ENCODE data around the gene TTC19. TPM values are rescaled to one million over a fixed set of nuclear protein-coding genes. Genes with fewer than 3 reads are reported as not detected.
A peak's percentile ranks its signal among the peaks of the same experiment; 100 is the strongest.

Gene TTC19
- total and polyA plus RNA-seq, 2 donors (not counting 3 experiments of a cell fraction or from before 2014, with no cell fraction given) = 7.8 to 32.8 TPM

GRCh38 chr17:16037636-16038035 lies 38.0 kb downstream of the TTC19 start:
- no peak overlapping the region for H3K9ac ChIP-seq (replicated peaks; ENCODE audit: extremely low read depth, insufficient read depth, low read length)
- POLR2A ChIA-PET = no interaction called here
- TF ChIP-seq GATA2 (IDR thresholded peaks at IDR 0.05; ENCODE audit: insufficient read depth, insufficient read length, low read depth, low read length) = no peak
- no peak for TF ChIP-seq MAX (IDR thresholded peaks at IDR 0.05; ENCODE audit: insufficient read depth, insufficient read length)
- no peak for TF ChIP-seq EZH2 (IDR thresholded peaks at IDR 0.05; ENCODE audit: borderline replicate concordance, low read depth, low read length, severe bottlenecking)
- dilution Hi-C loops (cut with MboI; ENCODE audit: extremely low pct_ligation_motif_present, low sequenced_read_pairs) (no loop called here), intact Hi-C loops (cut with micrococcal nuclease) (no loop called here)
- CTCF ChIA-PET = no interaction called here
- no peaks in the 10 kb centered on the region for H3K4me1 ChIP-seq (ENCODE audit: control insufficient read depth, extremely low read depth, insufficient read depth, low read length)
- H2AFZ ChIP-seq (ENCODE audit: low read depth, low read length) = no peak overlapping the region
- no peaks in the 10 kb centered on the region for H3K79me2 ChIP-seq (ENCODE audit: control insufficient read depth, insufficient read depth, low read length)
- H3K27me3 ChIP-seq (ENCODE audit: control insufficient read depth in 2 of 2, insufficient read depth in 2 of 2, low read length in 2 of 2) = no peaks in the 10 kb centered on the region
- no peaks in the 10 kb centered on the region for H3K9me3 ChIP-seq (replicated peaks; ENCODE audit: control insufficient read depth, insufficient read depth, low read length)
- DNase-seq (ENCODE audit: low read depth, low spot score) (no peak), FAIRE-seq (no peak)
- H3K36me3 ChIP-seq (ENCODE audit: control insufficient read depth in 2 of 2, extremely low read depth in 1 of 2, insufficient read depth in 2 of 2, low read length in 2 of 2) = peaks cover 17 to 29% of the 10 kb centered on the region in 2 experiments
- H3K9me1 ChIP-seq (replicated peaks; ENCODE audit: control insufficient read depth, extremely low read depth, insufficient read depth, low read length) = no peaks in the 10 kb centered on the region
- peak overlapping the region; percentile 32 for H3K27ac ChIP-seq (ENCODE audit: insufficient read depth, low read depth, low read length)
- no TSS peak for BruUV-seq (replicated peaks)
- no peaks in the 10 kb centered on the region for H4K20me1 ChIP-seq (replicated peaks; ENCODE audit: control insufficient read depth, extremely low read depth, insufficient read depth, low read length)
- H3K4me2 ChIP-seq (ENCODE audit: insufficient read depth, low read length) = no peak overlapping the region
- H3K4me3 ChIP-seq (replicated peaks in 1 of 3; ENCODE audit: insufficient read depth in 1 of 3, low read depth in 1 of 3, low read length in 3 of 3) = no peak overlapping the region

- H2AFZ ChIP-seq (ENCODE audit: low read depth, low read length) = no peak overlapping the region
- H3K4me2 ChIP-seq (ENCODE audit: insufficient read depth, low read length) = no peak overlapping the region
- CTCF ChIA-PET = no interaction called here
- no peak overlapping the region for H3K4me3 ChIP-seq (replicated peaks in 1 of 3; ENCODE audit: insufficient read depth in 1 of 3, low read depth in 1 of 3, low read length in 3 of 3)
- no peaks in the 10 kb centered on the region for H3K27me3 ChIP-seq (ENCODE audit: control insufficient read depth in 2 of 2, insufficient read depth in 2 of 2, low read length in 2 of 2)
- TF ChIP-seq POLR2A (IDR thresholded peaks at IDR 0.05; ENCODE audit: low read depth, low read length) = no peak
- no peak for TF ChIP-seq JUN (IDR thresholded peaks at IDR 0.05; ENCODE audit: borderline replicate concordance, insufficient read depth, insufficient read length, low read depth)
- no peak for TF ChIP-seq POLR2AphosphoS5 (IDR thresholded peaks at IDR 0.05; ENCODE audit: insufficient read depth, low read depth, low read length)
- no peak for TF ChIP-seq EZH2 (IDR thresholded peaks at IDR 0.05; ENCODE audit: borderline replicate concordance, low read depth, low read length, severe bottlenecking)
- TF ChIP-seq MYC (IDR thresholded peaks at IDR 0.05; ENCODE audit: low read depth, low read length) = no peak
- TF ChIP-seq MAX (IDR thresholded peaks at IDR 0.05; ENCODE audit: insufficient read depth, insufficient read length) = no peak
- no peak for TF ChIP-seq FOS (IDR thresholded peaks at IDR 0.05; ENCODE audit: borderline replicate concordance, insufficient read depth, low read length)
- TF ChIP-seq CTCF (IDR thresholded peaks at IDR 0.05; ENCODE audit: extremely low read depth in 1 of 2, insufficient read depth in 1 of 2, low read depth in 1 of 2, low read length in 2 of 2) = no peak
- POLR2A ChIA-PET = interaction anchor here (0.6 kb wide), 1 partner anchor 565 kb away, joined by 6 read pairs; no protein-coding TSS in a partner anchor
- BruUV-seq (replicated peaks) = no TSS peak
- no peaks in the 10 kb centered on the region for H3K4me1 ChIP-seq (ENCODE audit: control insufficient read depth, extremely low read depth, insufficient read depth, low read length)
- FAIRE-seq (no peak), DNase-seq (ENCODE audit: low read depth, low spot score) (peak; percentile 12)
- no peaks in the 10 kb centered on the region for H3K9me3 ChIP-seq (replicated peaks; ENCODE audit: control insufficient read depth, insufficient read depth, low read length)
- H3K36me3 ChIP-seq (ENCODE audit: control insufficient read depth in 2 of 2, extremely low read depth in 1 of 2, insufficient read depth in 2 of 2, low read length in 2 of 2) = peaks cover 14 to 27% of the 10 kb centered on the region in 2 experiments
- intact Hi-C loops (cut with micrococcal nuclease) = no loop called here
- no peaks in the 10 kb centered on the region for H4K20me1 ChIP-seq (replicated peaks; ENCODE audit: control insufficient read depth, extremely low read depth, insufficient read depth, low read length)
- H3K9me1 ChIP-seq (replicated peaks; ENCODE audit: control insufficient read depth, extremely low read depth, insufficient read depth, low read length) = no peaks in the 10 kb centered on the region
- H3K79me2 ChIP-seq (ENCODE audit: control insufficient read depth, insufficient read depth, low read length) = no peaks in the 10 kb centered on the region
- dilution Hi-C loops (cut with MboI; ENCODE audit: extremely low pct_ligation_motif_present, low sequenced_read_pairs) = no loop called here
- no peak overlapping the region for H3K27ac ChIP-seq (ENCODE audit: insufficient read depth, low read depth, low read length)
- no peak overlapping the region for H3K9ac ChIP-seq (replicated peaks; ENCODE audit: extremely low read depth, insufficient read depth, low read length)
Measured at GRCh38 chr17:16040710-16041251, 41.2 kb downstream of the TTC19 start.

Data from endothelial cell of umbilical vein (primary cell).